HUES64 (cell line): ENCODE results near the gene UIMC1.

Source experiments
- H3K27ac ChIP-seq: 2 replicates; pipeline ENCODE4 v1.7.0; 2013; ENCODE audit warnings: low read depth, low read length, inconsistent platforms
- H3K27me3 ChIP-seq: 2 replicates; pipeline ENCODE4 v1.6.1; 2013; ENCODE audit warnings: mild to moderate bottlenecking, low read length; ENCODE audit not compliant: insufficient read depth
- H3K36me3 ChIP-seq: 2 replicates; pipeline ENCODE4 v1.6.1; 2013; ENCODE audit warnings: mild to moderate bottlenecking, low read length; ENCODE audit not compliant: insufficient read depth
- H3K4me1 ChIP-seq: 2 replicates; pipeline ENCODE4 v1.6.1; 2013; ENCODE audit warnings: mild to moderate bottlenecking, low read length, moderate library complexity; ENCODE audit not compliant: insufficient read depth
- H3K4me3 ChIP-seq: 2 replicates; pipeline ENCODE4 v1.5.1; 2013; ENCODE audit warnings: mild to moderate bottlenecking, low read length, moderate library complexity
- H3K9ac ChIP-seq: 2 replicates; pipeline ENCODE4 v1.6.1; 2013; ENCODE audit warnings: mild to moderate bottlenecking, low read depth, low read length
- H3K9me3 ChIP-seq: 2 replicates; pipeline ENCODE4 v1.6.1; 2013; ENCODE audit warnings: low read depth, low read length; ENCODE audit not compliant: insufficient read depth
- WGBS: fragments of 150-250, 120-280 bp; methylation state at CpG from one replicate; pipeline ENCODE4 v1.1.7; 2013; ENCODE audit warnings: missing lambda C conversion rate; 5-methylcytosine and 5-hydroxymethylcytosine counted together

The UIMC1 gene

GRCh38 chr5:176882567-176882903 lies 124.0 kb downstream of the UIMC1 start:
- H3K4me3 ChIP-seq: no peak overlapping the region
- 89% methylated on average over 6 of the region's 6 CpGs for WGBS
- no peak overlapping the region for H3K9ac ChIP-seq
- no peaks in the 10 kb centered on the region for H3K27me3 ChIP-seq
- no peak overlapping the region for H3K27ac ChIP-seq
- no peaks in the 10 kb centered on the region for H3K36me3 ChIP-seq
- no peaks in the 10 kb centered on the region; the same call in 1 of the 2 replicates for H3K4me1 ChIP-seq
- H3K9me3 ChIP-seq: no peaks in the 10 kb centered on the region

DNA sequence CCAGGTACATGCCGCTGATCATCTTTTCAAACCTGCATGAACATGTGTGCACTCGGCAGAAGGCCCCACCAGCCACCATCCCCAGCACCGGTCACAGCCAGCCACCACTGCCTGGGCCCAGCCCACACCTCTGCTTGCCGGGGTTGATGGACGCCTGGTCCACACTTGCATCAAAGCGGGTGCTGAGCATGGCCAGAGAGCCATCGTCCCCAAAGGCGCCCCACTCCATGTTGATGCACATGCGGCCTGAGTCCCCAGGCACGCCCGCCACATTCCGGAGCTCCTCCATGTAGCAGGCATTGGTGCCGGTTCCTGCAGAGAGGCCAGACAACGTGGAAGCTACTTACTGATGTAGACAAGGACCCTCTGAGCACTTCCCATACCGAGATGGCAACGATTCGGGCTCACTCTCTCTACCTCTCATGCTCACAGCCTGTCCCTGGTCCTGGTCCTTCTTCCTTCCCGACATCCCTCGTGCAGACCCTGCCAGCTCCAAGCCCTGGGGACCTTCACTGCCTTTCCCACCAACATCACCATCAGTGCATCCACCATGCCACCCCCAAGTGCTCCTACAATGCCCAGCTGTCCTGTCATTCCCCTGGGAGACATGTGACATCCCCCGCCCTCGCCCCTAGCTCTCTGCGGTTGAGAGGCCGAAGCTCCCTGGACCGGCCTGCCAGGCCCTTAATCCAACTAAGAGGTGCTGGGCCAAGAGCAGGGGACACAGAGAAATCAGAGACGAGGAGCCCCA lies 124.6 kb downstream of the UIMC1 start:
- WGBS: 91% methylated on average over 25 of the region's 25 CpGs
- H3K9ac ChIP-seq: no peak overlapping the region
- H3K27ac ChIP-seq: no peak overlapping the region
- no peaks in the 10 kb centered on the region for H3K36me3 ChIP-seq
- no peaks in the 10 kb centered on the region for H3K9me3 ChIP-seq
- no peak overlapping the region for H3K4me3 ChIP-seq
- H3K27me3 ChIP-seq: no peaks in the 10 kb centered on the region
- H3K4me1 ChIP-seq: no peaks in the 10 kb centered on the region; the same call in 1 of the 2 replicates

GRCh38 chr5:176881021-176881749 lies 125.4 kb downstream of the UIMC1 start:
- WGBS: 95% methylated on average over 27 of the region's 28 CpGs
- no peak overlapping the region for H3K9ac ChIP-seq

GRCh38 chr5:176880366-176881020 lies 126.1 kb downstream of the UIMC1 start:
- no peak overlapping the region for H3K9ac ChIP-seq
- no peaks in the 10 kb centered on the region; the same call in 1 of the 2 replicates for H3K4me1 ChIP-seq
- WGBS: 94% methylated on average over 20 of the region's 26 CpGs
- H3K27ac ChIP-seq: no peak overlapping the region
- H3K36me3 ChIP-seq: no peaks in the 10 kb centered on the region
- H3K27me3 ChIP-seq: no peaks in the 10 kb centered on the region
- no peaks in the 10 kb centered on the region for H3K9me3 ChIP-seq
- no peak overlapping the region for H3K4me3 ChIP-seq

More at GRCh38 chr5:176881021-176881749, 125.4 kb downstream of the UIMC1 start:
- Histone ChIP-seq H3K27ac (no peak overlapping the region), H3K4me3 (no peak overlapping the region), H3K36me3 (no peaks in the 10 kb centered on the region), H3K4me1 (no peaks in the 10 kb centered on the region; the same call in 1 of the 2 replicates), H3K27me3 (no peaks in the 10 kb centered on the region), H3K9me3 (no peaks in the 10 kb centered on the region)

GRCh38 chr5:176879663-176880361 lies 126.8 kb downstream of the UIMC1 start:
- H3K27me3 ChIP-seq: no peaks in the 10 kb centered on the region
- no peak overlapping the region for H3K9ac ChIP-seq
- 86% methylated on average over 23 of the region's 23 CpGs for WGBS
- H3K27ac ChIP-seq: no peak overlapping the region
- H3K36me3 ChIP-seq: no peaks in the 10 kb centered on the region
- no peak overlapping the region for H3K4me3 ChIP-seq
- no peaks in the 10 kb centered on the region; the same call in 1 of the 2 replicates for H3K4me1 ChIP-seq
- H3K9me3 ChIP-seq: no peaks in the 10 kb centered on the region

DNA sequence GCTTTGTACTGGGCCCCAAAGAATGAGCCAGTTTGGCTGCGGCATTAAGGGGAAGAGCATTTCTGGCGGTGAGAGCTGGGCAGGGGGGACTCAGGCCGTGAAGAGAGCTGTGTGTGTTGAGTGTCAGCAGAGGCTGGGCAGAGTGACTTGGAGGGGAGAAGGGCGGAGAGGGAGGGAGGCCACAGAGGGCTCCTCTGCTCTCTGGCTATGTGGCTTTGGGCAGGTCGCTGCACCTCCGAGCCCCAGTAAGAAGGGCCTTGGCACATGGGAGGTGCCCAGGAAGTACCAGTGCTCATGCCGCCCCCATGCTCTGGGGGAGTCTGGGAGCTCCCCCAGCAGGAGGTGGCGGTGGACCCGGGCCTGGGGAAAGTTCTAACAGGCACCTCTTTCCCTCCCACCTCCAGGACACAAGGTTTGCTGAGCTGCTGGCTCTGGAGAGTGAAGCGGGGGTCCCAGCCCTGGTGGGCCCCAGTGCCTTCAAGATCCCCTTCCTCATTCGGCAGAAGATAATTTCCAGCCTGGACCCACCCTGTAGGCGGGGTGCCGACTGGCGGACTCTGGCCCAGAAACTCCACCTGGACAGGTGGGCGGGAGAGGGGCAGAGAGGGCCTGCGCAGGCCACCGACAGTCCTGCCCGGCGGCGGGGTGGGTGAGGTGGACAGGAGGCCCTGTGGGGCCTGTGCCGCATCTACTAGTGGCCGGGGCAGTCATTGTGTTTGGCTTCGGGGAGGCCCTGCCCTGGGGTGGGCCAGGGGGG lies 127.5 kb downstream of the UIMC1 start:
- WGBS: 85% methylated on average over 23 of the region's 23 CpGs
- H3K4me3 ChIP-seq: no peak overlapping the region
- no peaks in the 10 kb centered on the region for H3K4me1 ChIP-seq

GRCh38 chr5:176878463-176878862 lies 128.1 kb downstream of the UIMC1 start:
- Histone ChIP-seq H3K36me3 (no peaks in the 10 kb centered on the region), H3K4me3 (no peak overlapping the region), H3K27ac (no peak overlapping the region), H3K4me1 (no peaks in the 10 kb centered on the region), H3K27me3 (no peaks in the 10 kb centered on the region), H3K9ac (no peak overlapping the region), H3K9me3 (no peaks in the 10 kb centered on the region)
- WGBS: 93% methylated on average over 12 of the region's 12 CpGs

More for the DNA sequence above, 127.5 kb downstream of the UIMC1 start:
- Histone ChIP-seq H3K27ac (no peak overlapping the region), H3K9ac (no peak overlapping the region), H3K27me3 (no peaks in the 10 kb centered on the region), H3K9me3 (no peaks in the 10 kb centered on the region), H3K36me3 (no peaks in the 10 kb centered on the region)

DNA sequence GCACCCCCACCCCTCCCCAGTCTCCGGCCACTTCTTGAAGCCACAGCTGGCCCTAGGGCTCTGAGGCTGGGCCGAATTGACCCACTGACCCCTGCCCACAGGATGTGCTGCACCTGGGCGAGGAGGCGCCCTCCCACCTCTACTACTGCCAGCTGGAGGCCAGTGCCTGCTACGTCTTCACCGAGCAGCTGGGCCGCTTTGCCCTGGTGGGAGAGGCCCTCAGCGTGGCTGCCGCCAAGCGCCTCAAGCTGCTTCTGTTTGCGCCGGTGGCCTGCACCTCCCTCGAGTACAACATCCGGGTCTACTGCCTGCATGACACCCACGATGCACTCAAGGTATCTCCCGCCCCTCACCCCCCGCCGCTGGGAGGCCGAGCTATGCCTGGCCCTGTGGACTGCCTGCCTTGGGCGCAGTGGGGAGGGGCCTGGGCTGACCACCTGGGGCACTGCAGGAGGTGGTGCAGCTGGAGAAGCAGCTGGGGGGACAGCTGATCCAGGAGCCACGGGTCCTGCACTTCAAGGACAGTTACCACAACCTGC lies 128.7 kb downstream of the UIMC1 start:
- Histone ChIP-seq H3K9me3 (no peaks in the 10 kb centered on the region), H3K27ac (no peak overlapping the region), H3K4me3 (no peak overlapping the region), H3K4me1 (no peaks in the 10 kb centered on the region), H3K9ac (no peak overlapping the region), H3K27me3 (no peaks in the 10 kb centered on the region), H3K36me3 (no peaks in the 10 kb centered on the region)
- 88% methylated on average over 21 of the region's 21 CpGs for WGBS

GRCh38 chr5:176876506-176877431 lies 129.8 kb downstream of the UIMC1 start:
- Histone ChIP-seq H3K27me3 (no peaks in the 10 kb centered on the region), H3K9ac (no peak overlapping the region), H3K27ac (no peak overlapping the region), H3K4me3 (no peak overlapping the region), H3K9me3 (no peaks in the 10 kb centered on the region), H3K36me3 (no peaks in the 10 kb centered on the region), H3K4me1 (no peaks in the 10 kb centered on the region)
- WGBS: 87% methylated on average over 24 of the region's 24 CpGs
